Upper lobe of left lung (tissue), 4 donors: ENCODE measurements around the gene CXCR3.

Experiments used
- CTCF ChIP-seq, 6 experiments: fragments of 450-650 bp in 4 of 6; fragments of 200-600 bp in 2 of 6; sonication (generic) in 2 of 6; IDR thresholded peaks; one replicate each; pipeline ENCODE4 v1.5.1; 2016 to 2019; ENCODE audit warnings: antibody characterized with exemption in 6 of 6
- EP300 ChIP-seq, 4 donors: sonication (generic); formaldehyde crosslinking; IDR thresholded peaks; one replicate each; pipeline ENCODE4 v1.5.1; 2017; ENCODE audit warnings: antibody characterized with exemption in 4 of 4, control low read depth in 2 of 4
- POLR2A ChIP-seq, 4 donors: fragments of 450-650 bp; IDR thresholded peaks; one replicate each; pipeline ENCODE4 v1.5.1; 2016 to 2017; ENCODE audit warnings: antibody characterized with exemption in 4 of 4, mild to moderate bottlenecking in 2 of 4

- no peak for TF ChIP-seq CTCF (IDR thresholded peaks at IDR 0.05)
- TF ChIP-seq EP300 (IDR thresholded peaks at IDR 0.05): no peak
- TF ChIP-seq POLR2A (IDR thresholded peaks at IDR 0.05): no peak
These were observed 14.2 kb downstream of the CXCR3 start for GRCh38 chrX:71604141-71604540.
